Tibial nerve (tissue), 4 donors: Measurements from ENCODE around the gene PLEKHO2. TPM values are rescaled to one million over a fixed set of nuclear protein-coding genes. Genes with fewer than 3 reads are reported as not detected.

ENCODE experiments used
- DNase-seq, 2 donors: peaks; one replicate each; pipeline ENCODE4 v3.0.0-alpha.2; 2019; ENCODE audit warnings: low spot score in 2 of 2
- H3K27ac ChIP-seq, 4 donors: fragments of 200-600 bp; sonication (generic) in 3 of 4; one replicate each; pipeline ENCODE4 v1.5.1; 2017 to 2019; ENCODE audit warnings: mild to moderate bottlenecking in 1 of 4
- H3K27me3 ChIP-seq, 2 donors: fragments of 200-600 bp; sonication (generic) in 1 of 2; one replicate each; pipeline versions ENCODE4 v1.5.1 to v1.6.0; 2017 to 2019
- H3K36me3 ChIP-seq, 3 donors: fragments of 200-600 bp; sonication (generic); one replicate each; pipeline ENCODE4 v1.5.1; 2018 to 2019
- H3K4me1 ChIP-seq, 4 donors: fragments of 200-600 bp; sonication (generic) in 3 of 4; one replicate each; pipeline ENCODE4 v1.5.1; 2017 to 2019
- H3K4me3 ChIP-seq, 4 donors: fragments of 200-600 bp; sonication (generic) in 3 of 4; one replicate each; pipeline ENCODE4 v1.5.1; 2017 to 2019; ENCODE audit warnings: mild to moderate bottlenecking in 1 of 4, moderate library complexity in 1 of 4
- H3K9me3 ChIP-seq, 4 donors: fragments of 200-600 bp; sonication (generic) in 3 of 4; one replicate each; pipeline ENCODE4 v1.5.1; 2017 to 2019
- EP300 ChIP-seq, 2 donors: sonication (generic); formaldehyde crosslinking; IDR thresholded peaks; one replicate each; pipeline ENCODE4 v1.6.1; 2017; ENCODE audit warnings: antibody characterized with exemption in 2 of 2, mild to moderate bottlenecking in 1 of 2
- POLR2A ChIP-seq, 2 donors: fragments of 450-650 bp; IDR thresholded peaks; one replicate each; pipeline ENCODE4 v1.6.1; 2017; ENCODE audit warnings: antibody characterized with exemption in 2 of 2, mild to moderate bottlenecking in 2 of 2, moderate library complexity in 2 of 2
- WGBS, 2 donors: methylation state at CpG; one replicate each; pipeline ENCODE4 v1.1.5; 2018; 5-methylcytosine and 5-hydroxymethylcytosine counted together
- total RNA-seq, 4 donors: library from RNA; depleted of rRNA; stranded (reverse); fragments of >200 nt; gene quantifications; one replicate each; pipeline ENCODE4 v1.1.0, GENCODE V29; 2016
- TF ChIP-seq, protein P1 (sequence below), 5 experiments: fragments of 200-600 bp in 3 of 5; fragments of 450-650 bp in 2 of 5; sonication (generic) in 3 of 5; IDR thresholded peaks; one replicate each; pipeline ENCODE4 v1.5.1; 2016 to 2019; ENCODE audit warnings: antibody characterized with exemption in 5 of 5, mild to moderate bottlenecking in 3 of 5, moderate library complexity in 2 of 5

Gene PLEKHO2
- total RNA-seq, 4 donors from 2014 or later = 40.8 to 69.9 (median 60.2) TPM

DNA sequence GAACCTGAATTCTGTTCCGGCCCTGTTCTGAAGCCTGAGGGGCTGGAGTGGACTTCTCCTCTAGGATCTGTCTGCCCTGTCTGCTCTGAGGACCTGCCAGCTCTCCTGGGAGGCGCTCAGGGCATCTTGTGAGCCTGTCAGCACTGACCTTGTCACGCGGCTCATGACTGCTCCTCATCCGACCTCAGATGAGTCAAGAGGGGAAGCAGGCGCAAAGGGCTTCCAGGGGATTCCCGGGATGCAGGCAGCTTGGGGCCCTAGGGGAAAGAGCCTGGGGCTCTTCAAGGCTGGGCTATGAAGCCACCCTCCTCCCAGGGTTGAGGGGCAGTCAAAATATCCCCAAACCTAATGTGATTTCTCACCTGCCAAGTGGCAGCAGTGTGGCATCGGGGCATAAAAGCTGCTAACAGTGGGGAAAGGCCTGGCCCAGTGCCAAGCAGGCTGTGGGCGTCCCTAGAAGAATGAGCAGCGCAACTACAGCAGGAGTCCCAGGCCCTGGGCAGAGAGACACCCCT is 42.3 kb downstream of the PLEKHO2 start:
- Histone ChIP-seq H3K9me3 (no peaks in the 10 kb centered on the region), H3K27me3 (no peaks in the 10 kb centered on the region), H3K4me1 (peaks cover 0 to 28% (median 23%) of the 10 kb centered on the region in 4 donors), H3K4me3 (no peak overlapping the region), H3K36me3 (no peaks in the 10 kb centered on the region), H3K27ac (peak overlapping the region in 3 of 4 donors; percentile 68 to 87 (median 81))
- TF ChIP-seq, protein P1, sequence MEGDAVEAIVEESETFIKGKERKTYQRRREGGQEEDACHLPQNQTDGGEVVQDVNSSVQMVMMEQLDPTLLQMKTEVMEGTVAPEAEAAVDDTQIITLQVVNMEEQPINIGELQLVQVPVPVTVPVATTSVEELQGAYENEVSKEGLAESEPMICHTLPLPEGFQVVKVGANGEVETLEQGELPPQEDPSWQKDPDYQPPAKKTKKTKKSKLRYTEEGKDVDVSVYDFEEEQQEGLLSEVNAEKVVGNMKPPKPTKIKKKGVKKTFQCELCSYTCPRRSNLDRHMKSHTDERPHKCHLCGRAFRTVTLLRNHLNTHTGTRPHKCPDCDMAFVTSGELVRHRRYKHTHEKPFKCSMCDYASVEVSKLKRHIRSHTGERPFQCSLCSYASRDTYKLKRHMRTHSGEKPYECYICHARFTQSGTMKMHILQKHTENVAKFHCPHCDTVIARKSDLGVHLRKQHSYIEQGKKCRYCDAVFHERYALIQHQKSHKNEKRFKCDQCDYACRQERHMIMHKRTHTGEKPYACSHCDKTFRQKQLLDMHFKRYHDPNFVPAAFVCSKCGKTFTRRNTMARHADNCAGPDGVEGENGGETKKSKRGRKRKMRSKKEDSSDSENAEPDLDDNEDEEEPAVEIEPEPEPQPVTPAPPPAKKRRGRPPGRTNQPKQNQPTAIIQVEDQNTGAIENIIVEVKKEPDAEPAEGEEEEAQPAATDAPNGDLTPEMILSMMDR (IDR thresholded peaks at IDR 0.05) = no peak
- TF ChIP-seq EP300 (IDR thresholded peaks at IDR 0.05) = peak in 1 of 2 donors; percentile 76
- DNase-seq = peak; percentile 41 to 58
- WGBS, 2 donors = 23 to 30% methylated on average over 10 of the region's 10 CpGs

DNA sequence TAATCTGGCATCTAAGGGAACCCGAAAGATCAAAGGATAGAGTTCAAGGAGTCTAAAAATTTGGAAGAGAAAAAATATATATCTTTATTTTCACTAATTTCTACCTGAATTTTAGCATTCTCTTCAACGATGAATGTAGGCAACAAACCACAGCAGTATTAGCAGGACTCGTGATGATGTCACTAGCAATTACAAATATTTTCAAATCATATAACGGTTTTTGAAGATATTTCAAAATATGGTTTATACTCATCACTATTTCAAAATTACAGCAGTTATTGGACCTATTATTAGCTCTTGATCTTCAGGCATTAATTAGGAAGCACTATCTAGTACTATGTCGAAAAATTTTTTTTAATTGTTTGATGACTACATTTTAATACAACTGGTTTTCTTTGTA is 43.0 kb downstream of the PLEKHO2 start:
- H3K36me3 ChIP-seq = no peaks in the 10 kb centered on the region
- H3K27me3 ChIP-seq = no peaks in the 10 kb centered on the region
- H3K4me3 ChIP-seq = no peak overlapping the region
- H3K27ac ChIP-seq = peak overlapping the region in 3 of 4 donors; percentile 68 to 87 (median 81)
- H3K4me1 ChIP-seq = peaks cover 0 to 28% (median 23%) of the 10 kb centered on the region in 4 donors
- no peak for DNase-seq
- WGBS, 2 donors = 74 to 85% methylated on average over 5 of the region's 5 CpGs
- TF ChIP-seq EP300 (IDR thresholded peaks at IDR 0.05) = no peak
- TF ChIP-seq, protein P1 (IDR thresholded peaks at IDR 0.05) = no peak
- TF ChIP-seq POLR2A (IDR thresholded peaks at IDR 0.05) = no peak
- H3K9me3 ChIP-seq = no peaks in the 10 kb centered on the region

DNA sequence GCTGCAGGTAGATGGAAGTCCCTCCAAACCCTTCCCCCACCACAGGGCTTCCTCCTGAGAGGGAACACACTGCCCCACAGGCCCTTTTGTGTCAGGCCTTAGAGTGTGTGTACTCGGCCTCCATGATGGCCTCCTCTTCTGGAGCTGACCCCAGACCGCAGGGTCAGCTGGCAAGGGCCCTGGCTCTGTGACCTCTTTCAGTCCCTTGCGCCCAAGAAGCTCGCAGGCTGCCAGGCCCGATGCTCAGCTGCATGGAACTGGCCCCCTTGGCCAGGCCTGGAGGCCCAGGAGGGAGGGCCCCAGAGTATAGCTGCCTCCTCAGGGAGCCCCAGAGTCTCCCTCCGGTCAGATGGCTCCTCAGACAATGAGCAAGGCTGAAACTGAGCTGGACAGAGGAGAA is 46.6 kb downstream of the PLEKHO2 start:
- H3K27ac ChIP-seq = no peak overlapping the region
- no peaks in the 10 kb centered on the region for H3K27me3 ChIP-seq
- WGBS, 2 donors = 36 to 59% methylated on average over 3 to 4 of the region's 6 CpGs
- no peak for DNase-seq
- H3K4me3 ChIP-seq = no peak overlapping the region
- H3K9me3 ChIP-seq = no peaks in the 10 kb centered on the region
- peaks cover 0 to 33% (median 31%) of the 10 kb centered on the region in 4 donors for H3K4me1 ChIP-seq
- H3K36me3 ChIP-seq = no peaks in the 10 kb centered on the region
- TF ChIP-seq EP300 (IDR thresholded peaks at IDR 0.05) (no peak), POLR2A (IDR thresholded peaks at IDR 0.05) (no peak)
- TF ChIP-seq, protein P1 (IDR thresholded peaks at IDR 0.05) = no peak

DNA sequence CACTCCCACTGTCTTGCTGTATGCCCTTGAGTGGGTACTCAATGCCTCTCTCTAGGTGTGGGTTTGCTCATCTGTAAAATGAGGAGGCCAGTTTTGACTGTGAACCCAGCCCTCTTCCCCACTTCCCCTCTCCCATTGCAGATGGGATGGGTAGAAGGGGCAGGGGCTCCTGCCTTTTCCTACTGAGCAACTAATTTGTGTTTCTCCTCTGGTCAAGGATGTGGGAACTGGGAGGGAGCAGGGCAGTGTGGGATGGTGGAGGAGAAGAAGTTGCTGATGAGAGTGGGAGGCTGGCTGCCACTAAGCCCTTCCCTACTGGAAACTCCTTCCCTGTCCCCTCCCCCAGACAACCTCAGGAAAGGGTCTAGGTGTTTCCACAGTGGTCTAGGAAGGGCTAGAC is 49.8 kb downstream of the PLEKHO2 start:
- Histone ChIP-seq H3K27me3 (no peaks in the 10 kb centered on the region), H3K4me3 (no peak overlapping the region), H3K36me3 (no peaks in the 10 kb centered on the region), H3K9me3 (no peaks in the 10 kb centered on the region), H3K4me1 (peaks cover 0 to 50% (median 47%) of the 10 kb centered on the region in 4 donors), H3K27ac (peak overlapping the region in 3 of 4 donors; percentile 86 to 95 (median 88))
- TF ChIP-seq, protein P1 (IDR thresholded peaks at IDR 0.05) = no peak
- TF ChIP-seq EP300 (IDR thresholded peaks at IDR 0.05) (no peak), POLR2A (IDR thresholded peaks at IDR 0.05) (no peak)
- DNase-seq = no peak

DNA sequence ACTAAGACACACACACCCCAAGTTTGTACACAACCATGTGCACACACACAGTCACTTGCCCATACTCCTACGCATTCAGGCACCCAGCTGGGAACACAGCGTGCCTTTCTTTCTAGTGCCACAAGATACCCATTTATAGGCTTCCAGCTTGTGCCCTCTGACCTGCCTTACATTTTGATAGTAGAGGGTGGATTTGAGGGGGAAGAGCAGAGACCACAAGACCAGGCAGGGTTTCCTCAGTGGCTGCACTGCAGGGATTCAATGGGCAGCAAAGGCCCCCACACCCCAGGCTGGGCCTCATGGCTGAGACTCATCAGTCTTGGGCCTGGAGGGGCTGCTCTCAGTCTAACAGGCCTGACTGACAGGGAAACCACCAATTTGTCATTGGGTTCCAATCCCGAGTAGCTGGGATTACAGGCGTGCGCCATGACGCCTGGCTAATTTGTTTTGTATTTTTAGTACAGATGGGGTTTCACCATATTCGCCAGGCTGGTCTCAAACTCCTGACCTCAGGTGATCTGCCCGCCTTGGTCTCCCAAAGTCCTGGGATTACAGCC is 51.2 kb downstream of the PLEKHO2 start:
- 72 to 85% methylated on average over 8 of the region's 8 CpGs for WGBS, 2 donors
- TF ChIP-seq POLR2A (IDR thresholded peaks at IDR 0.05) (no peak), EP300 (IDR thresholded peaks at IDR 0.05) (peak in 1 of 2 donors; percentile 86)
- TF ChIP-seq, protein P1 (IDR thresholded peaks at IDR 0.05) = no peak
- Histone ChIP-seq H3K27me3 (no peaks in the 10 kb centered on the region), H3K9me3 (no peaks in the 10 kb centered on the region), H3K4me1 (peaks cover 0 to 63% (median 58%) of the 10 kb centered on the region in 4 donors), H3K4me3 (no peak overlapping the region), H3K27ac (peak overlapping the region; percentile 79 to 95 (median 87)), H3K36me3 (no peaks in the 10 kb centered on the region)
- no peak for DNase-seq
